Activated T-helper 17 cell treated with anti-CD3 and anti-CD28 coated beads, Interleukin-2, amount 50 U/mL, for 72 hours (primary cell): ENCODE results near the gene CDH23. TPM values are rescaled to one million over a fixed set of nuclear protein-coding genes. Genes with fewer than 3 reads are reported as not detected.

Experiments
- ATAC-seq: fragments of 150-1000 bp; cut with Tn5 transposase; replicated peaks from 2 replicates; pipeline ENCODE4 v1.10.0; 2021; ENCODE audit warnings: mild to moderate bottlenecking, moderate library complexity
- H3K27ac Mint-ChIP-seq: one replicate; pipeline ENCODE4 v1.8.0; 2022; ENCODE audit warnings: mixed read lengths
- H3K27me3 Mint-ChIP-seq: one replicate; pipeline ENCODE4 v1.8.0; 2022; ENCODE audit warnings: mixed read lengths
- H3K36me3 Mint-ChIP-seq: one replicate; pipeline ENCODE4 v1.8.0; 2022; ENCODE audit warnings: low read depth, mild to moderate bottlenecking, mixed read lengths
- H3K4me1 Mint-ChIP-seq: one replicate; pipeline ENCODE4 v1.8.0; 2022; ENCODE audit warnings: mixed read lengths
- H3K4me3 Mint-ChIP-seq: one replicate; pipeline ENCODE4 v1.8.0; 2022; ENCODE audit warnings: mild to moderate bottlenecking, mixed read lengths
- H3K9me3 Mint-ChIP-seq: one replicate; pipeline ENCODE4 v1.8.0; 2022; ENCODE audit warnings: mixed read lengths
- total RNA-seq, 2 donors: library from RNA; stranded (reverse); gene quantifications; one replicate each; pipeline ENCODE4 v1.2.3, GENCODE V29; 2022

CDH23 gene
- total RNA-seq, 2 donors from 2014 or later: 0.09 to 16.2 TPM

GRCh38 chr10:71558991-71559390 lies 162.3 kb downstream of the CDH23 start:
- peaks cover 23% of the 10 kb centered on the region for H3K27me3 Mint-ChIP-seq
- no peaks in the 10 kb centered on the region for H3K4me1 Mint-ChIP-seq
- no peaks in the 10 kb centered on the region for H3K9me3 Mint-ChIP-seq
- H3K27ac Mint-ChIP-seq: no peak overlapping the region
- no peak for ATAC-seq
- H3K4me3 Mint-ChIP-seq: no peak overlapping the region
- H3K36me3 Mint-ChIP-seq: no peaks in the 10 kb centered on the region

GRCh38 chr10:71561003-71561574 lies 164.4 kb downstream of the CDH23 start:
- Mint-ChIP-seq H3K36me3 (no peaks in the 10 kb centered on the region), H3K4me1 (no peaks in the 10 kb centered on the region), H3K9me3 (no peaks in the 10 kb centered on the region), H3K27ac (peak overlapping the region; percentile 36), H3K4me3 (no peak overlapping the region), H3K27me3 (peaks cover 20% of the 10 kb centered on the region)
- ATAC-seq: no peak

GRCh38 chr10:71562181-71562580 lies 165.5 kb downstream of the CDH23 start:
- Mint-ChIP-seq H3K36me3 (no peaks in the 10 kb centered on the region), H3K4me3 (no peak overlapping the region), H3K9me3 (no peaks in the 10 kb centered on the region), H3K27ac (no peak overlapping the region), H3K4me1 (no peaks in the 10 kb centered on the region), H3K27me3 (peaks cover 20% of the 10 kb centered on the region)
- no peak for ATAC-seq

GRCh38 chr10:71562904-71563303 lies 166.2 kb downstream of the CDH23 start:
- no peak overlapping the region for H3K4me3 Mint-ChIP-seq
- H3K27me3 Mint-ChIP-seq: peaks cover 20% of the 10 kb centered on the region
- no peak for ATAC-seq
- no peaks in the 10 kb centered on the region for H3K9me3 Mint-ChIP-seq
- H3K27ac Mint-ChIP-seq: no peak overlapping the region
- no peaks in the 10 kb centered on the region for H3K36me3 Mint-ChIP-seq
- no peaks in the 10 kb centered on the region for H3K4me1 Mint-ChIP-seq

- no peak for ATAC-seq
- Mint-ChIP-seq H3K4me1 (no peaks in the 10 kb centered on the region), H3K9me3 (no peaks in the 10 kb centered on the region), H3K27me3 (peaks cover 12% of the 10 kb centered on the region), H3K4me3 (no peak overlapping the region), H3K27ac (no peak overlapping the region), H3K36me3 (no peaks in the 10 kb centered on the region)
These were observed 167.6 kb downstream of the CDH23 start for GRCh38 chr10:71564194-71564820.

- no peak overlapping the region for H3K4me3 Mint-ChIP-seq
- no peaks in the 10 kb centered on the region for H3K9me3 Mint-ChIP-seq
- no peaks in the 10 kb centered on the region for H3K36me3 Mint-ChIP-seq
- no peaks in the 10 kb centered on the region for H3K4me1 Mint-ChIP-seq
- H3K27me3 Mint-ChIP-seq: peaks cover 7% of the 10 kb centered on the region
- no peak overlapping the region for H3K27ac Mint-ChIP-seq
- ATAC-seq: no peak
These were observed 168.7 kb downstream of the CDH23 start for GRCh38 chr10:71565284-71566000.

GRCh38 chr10:71567006-71567405 lies 170.3 kb downstream of the CDH23 start:
- Mint-ChIP-seq H3K4me3 (no peak overlapping the region), H3K4me1 (no peaks in the 10 kb centered on the region), H3K36me3 (no peaks in the 10 kb centered on the region), H3K27ac (no peak overlapping the region), H3K27me3 (no peaks in the 10 kb centered on the region), H3K9me3 (no peaks in the 10 kb centered on the region)
- no peak for ATAC-seq

- Mint-ChIP-seq H3K4me1 (no peaks in the 10 kb centered on the region), H3K4me3 (no peak overlapping the region), H3K27ac (no peak overlapping the region), H3K27me3 (no peaks in the 10 kb centered on the region), H3K36me3 (no peaks in the 10 kb centered on the region), H3K9me3 (no peaks in the 10 kb centered on the region)
- ATAC-seq: no peak
These were observed 172.3 kb downstream of the CDH23 start for GRCh38 chr10:71568896-71569492.

- peak; percentile 73 for ATAC-seq
- no peak overlapping the region for H3K27ac Mint-ChIP-seq
- no peaks in the 10 kb centered on the region for H3K36me3 Mint-ChIP-seq
- H3K9me3 Mint-ChIP-seq: no peaks in the 10 kb centered on the region
- H3K4me1 Mint-ChIP-seq: no peaks in the 10 kb centered on the region
- H3K4me3 Mint-ChIP-seq: no peak overlapping the region
- no peaks in the 10 kb centered on the region for H3K27me3 Mint-ChIP-seq
These were observed 173.3 kb downstream of the CDH23 start for GRCh38 chr10:71569775-71570588.

GRCh38 chr10:71571460-71572175 lies 174.9 kb downstream of the CDH23 start:
- no peak for ATAC-seq
- no peaks in the 10 kb centered on the region for H3K27me3 Mint-ChIP-seq
- no peaks in the 10 kb centered on the region for H3K36me3 Mint-ChIP-seq
- no peak overlapping the region for H3K4me3 Mint-ChIP-seq
- no peaks in the 10 kb centered on the region for H3K9me3 Mint-ChIP-seq
- no peaks in the 10 kb centered on the region for H3K4me1 Mint-ChIP-seq
- H3K27ac Mint-ChIP-seq: no peak overlapping the region

GRCh38 chr10:71572962-71573361 lies 176.2 kb downstream of the CDH23 start:
- Mint-ChIP-seq H3K36me3 (no peaks in the 10 kb centered on the region), H3K4me1 (no peaks in the 10 kb centered on the region), H3K27me3 (peaks cover 4% of the 10 kb centered on the region), H3K27ac (no peak overlapping the region), H3K9me3 (no peaks in the 10 kb centered on the region), H3K4me3 (no peak overlapping the region)
- no peak for ATAC-seq

- H3K4me1 Mint-ChIP-seq: no peaks in the 10 kb centered on the region
- H3K9me3 Mint-ChIP-seq: no peaks in the 10 kb centered on the region
- ATAC-seq: no peak
- H3K4me3 Mint-ChIP-seq: no peak overlapping the region
- peaks cover 4% of the 10 kb centered on the region for H3K27me3 Mint-ChIP-seq
- H3K27ac Mint-ChIP-seq: no peak overlapping the region
- H3K36me3 Mint-ChIP-seq: no peaks in the 10 kb centered on the region
These were observed 177.1 kb downstream of the CDH23 start for GRCh38 chr10:71573562-71574518.

- Mint-ChIP-seq H3K36me3 (no peaks in the 10 kb centered on the region), H3K4me1 (no peaks in the 10 kb centered on the region), H3K9me3 (no peaks in the 10 kb centered on the region), H3K4me3 (no peak overlapping the region), H3K27me3 (peaks cover 4% of the 10 kb centered on the region), H3K27ac (no peak overlapping the region)
- no peak for ATAC-seq
These were observed 178.7 kb downstream of the CDH23 start for GRCh38 chr10:71575451-71575850.
